Caco-2 (cell line): Measurements from ENCODE around the gene CACNA1A. TPM values are rescaled to one million over a fixed set of nuclear protein-coding genes. Genes with fewer than 3 reads are reported as not detected.

ENCODE experiments used
- BruUV-seq: library from RNA; stranded (reverse); fragments of 400-500 nt; replicated peaks from 2 replicates; lab custom pipeline; 2021; lab: Mats Ljungman, UMichigan
- CTCF ChIA-PET: fragments of 300-600 bp; sonication (Branson Sonifier 250); formaldehyde crosslinking; loops from one replicate; lab custom pipeline; 2022; ENCODE audit warnings: antibody characterized with exemption; lab: Charles Lee
- POLR2A ChIA-PET: fragments of 300-600 bp; sonication (Branson Sonifier 250); formaldehyde crosslinking; loops from one replicate; lab custom pipeline; 2022; ENCODE audit warnings: antibody characterized with exemption; lab: Charles Lee
- DNase-seq, 2 experiments: peaks; one replicate each; pipeline versions ENCODE4 v3.0.0 to v3.0.0-alpha.2; 2020 to 2022
- H3K27me3 ChIP-seq: replicated peaks from 2 replicates; pipeline ENCODE4 v1.6.0; 2011; ENCODE audit warnings: low read length; ENCODE audit not compliant: control insufficient read depth, insufficient read depth
- H3K36me3 ChIP-seq: 2 replicates; pipeline ENCODE4 v1.5.1; 2011; ENCODE audit warnings: low read length; ENCODE audit not compliant: control insufficient read depth, insufficient read depth
- H3K4me1 ChIP-seq: fragments of 250-450 bp; sonication (Bioruptor Pico); 2 replicates; pipeline ENCODE4 v1.5.1; 2020; ENCODE audit warnings: mild to moderate bottlenecking
- H3K4me3 ChIP-seq: 2 replicates; pipeline ENCODE4 v1.5.1; 2011; ENCODE audit warnings: low read depth, mild to moderate bottlenecking, control low read depth, low read length
- H3K9me3 ChIP-seq: fragments of 250-450 bp; sonication (Bioruptor Pico); 2 replicates; pipeline ENCODE4 v1.5.1; 2020; ENCODE audit warnings: mild to moderate bottlenecking, moderate library complexity
- H3K27ac Mint-ChIP-seq: one replicate; pipeline ENCODE4 v1.8.0; 2022; ENCODE audit warnings: mixed read lengths; ENCODE audit not compliant: unreplicated experiment
- H3K27me3 Mint-ChIP-seq: one replicate; pipeline ENCODE4 v1.8.0; 2022; ENCODE audit warnings: mixed read lengths; ENCODE audit not compliant: insufficient read depth, unreplicated experiment
- H3K36me3 Mint-ChIP-seq: one replicate; pipeline ENCODE4 v1.8.0; 2022; ENCODE audit warnings: mild to moderate bottlenecking, mixed read lengths; ENCODE audit not compliant: insufficient read depth, unreplicated experiment
- H3K4me1 Mint-ChIP-seq: one replicate; pipeline ENCODE4 v1.8.0; 2022; ENCODE audit warnings: low read depth, mixed read lengths; ENCODE audit not compliant: unreplicated experiment
- H3K4me3 Mint-ChIP-seq: one replicate; pipeline ENCODE4 v1.8.0; 2022; ENCODE audit warnings: mild to moderate bottlenecking, moderate library complexity, mixed read lengths; ENCODE audit not compliant: unreplicated experiment
- H3K9me3 Mint-ChIP-seq: one replicate; pipeline ENCODE4 v1.8.0; 2022; ENCODE audit warnings: mixed read lengths; ENCODE audit not compliant: unreplicated experiment
- intact Hi-C: fragments of 100-400 bp; cut with micrococcal nuclease; formaldehyde crosslinking; loops from one replicate; pipeline ENCODE4 v1.10.0; 2022; ENCODE audit not compliant: unreplicated experiment
- total RNA-seq: library from RNA; stranded (reverse); gene quantifications from 2 replicates; pipeline ENCODE4 v1.2.3, GENCODE V29; 2022
- TF ChIP-seq, protein P1 (sequence below), 2 experiments: fragments of 200-600 bp in 1 of 2; IDR thresholded peaks; 1 replicate in 1 of 2; 2 replicates in 1 of 2; pipeline versions ENCODE4 v1.5.1 to v1.8.0; 2011 to 2022; ENCODE audit warnings: antibody characterized with exemption in 1 of 2, control low read depth in 1 of 2, inconsistent platforms in 1 of 2, low read depth in 1 of 2, low read length in 1 of 2, mild to moderate bottlenecking in 1 of 2, moderate library complexity in 1 of 2; ENCODE audit not compliant: insufficient read depth in 1 of 2, severe bottlenecking in 1 of 2, unreplicated experiment in 1 of 2

Gene CACNA1A
- total RNA-seq, 1 experiment from 2014 or later, result not detected

DNA sequence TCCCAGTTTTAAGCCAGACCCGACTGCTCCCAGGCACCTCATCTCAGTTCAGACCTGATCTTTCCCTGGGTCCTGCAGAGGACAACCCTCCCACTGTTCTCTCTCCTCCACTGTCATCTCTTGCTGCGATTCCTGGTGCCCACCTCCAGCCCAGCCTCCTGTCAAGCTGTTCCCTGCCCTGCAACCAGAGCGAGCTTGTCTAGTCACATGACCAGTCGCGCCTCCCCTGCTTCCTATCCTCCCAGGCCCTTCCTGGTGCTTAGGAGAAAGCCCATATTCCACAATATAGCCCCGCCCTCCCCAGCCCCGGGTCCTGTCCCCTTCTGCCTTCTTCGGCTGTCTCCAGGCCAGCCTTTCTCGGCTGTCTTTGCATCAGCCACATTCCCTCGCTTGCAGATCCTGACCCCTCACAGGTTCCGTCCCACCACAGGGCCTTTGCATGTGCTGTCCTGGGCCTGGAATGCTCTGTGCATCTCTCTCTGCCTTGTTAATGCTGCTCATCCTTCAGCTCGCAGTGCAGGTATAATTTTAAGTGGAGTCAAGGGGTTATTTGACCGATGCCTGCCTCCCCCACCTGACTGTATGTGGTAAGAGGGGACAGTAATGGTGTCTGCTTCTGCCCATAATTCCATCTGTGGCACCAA is 267.3 kb downstream of the CACNA1A start:
- H3K27me3 ChIP-seq, result no peaks in the 10 kb centered on the region
- no peak overlapping the region for H3K4me3 ChIP-seq
- H3K27ac Mint-ChIP-seq, result no peak overlapping the region
- no peak for DNase-seq
- no peaks in the 10 kb centered on the region for H3K36me3 ChIP-seq
- POLR2A ChIA-PET, result no interaction called here
- no peaks in the 10 kb centered on the region for H3K4me1 ChIP-seq
- H3K9me3 Mint-ChIP-seq, result no peaks in the 10 kb centered on the region
- no TSS peak for BruUV-seq
- peaks cover 5% of the 10 kb centered on the region for H3K4me1 Mint-ChIP-seq
- CTCF ChIA-PET, result no interaction called here
- no peaks in the 10 kb centered on the region for H3K9me3 ChIP-seq
- H3K27me3 Mint-ChIP-seq, result peaks cover 10% of the 10 kb centered on the region
- intact Hi-C loops, result no loop called here
- no peaks in the 10 kb centered on the region for H3K36me3 Mint-ChIP-seq
- TF ChIP-seq, protein P1, sequence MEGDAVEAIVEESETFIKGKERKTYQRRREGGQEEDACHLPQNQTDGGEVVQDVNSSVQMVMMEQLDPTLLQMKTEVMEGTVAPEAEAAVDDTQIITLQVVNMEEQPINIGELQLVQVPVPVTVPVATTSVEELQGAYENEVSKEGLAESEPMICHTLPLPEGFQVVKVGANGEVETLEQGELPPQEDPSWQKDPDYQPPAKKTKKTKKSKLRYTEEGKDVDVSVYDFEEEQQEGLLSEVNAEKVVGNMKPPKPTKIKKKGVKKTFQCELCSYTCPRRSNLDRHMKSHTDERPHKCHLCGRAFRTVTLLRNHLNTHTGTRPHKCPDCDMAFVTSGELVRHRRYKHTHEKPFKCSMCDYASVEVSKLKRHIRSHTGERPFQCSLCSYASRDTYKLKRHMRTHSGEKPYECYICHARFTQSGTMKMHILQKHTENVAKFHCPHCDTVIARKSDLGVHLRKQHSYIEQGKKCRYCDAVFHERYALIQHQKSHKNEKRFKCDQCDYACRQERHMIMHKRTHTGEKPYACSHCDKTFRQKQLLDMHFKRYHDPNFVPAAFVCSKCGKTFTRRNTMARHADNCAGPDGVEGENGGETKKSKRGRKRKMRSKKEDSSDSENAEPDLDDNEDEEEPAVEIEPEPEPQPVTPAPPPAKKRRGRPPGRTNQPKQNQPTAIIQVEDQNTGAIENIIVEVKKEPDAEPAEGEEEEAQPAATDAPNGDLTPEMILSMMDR (IDR thresholded peaks at IDR 0.05; ENCODE audit: insufficient read depth in 1 of 2, low read depth in 1 of 2, low read length in 1 of 2, severe bottlenecking in 1 of 2, unreplicated experiment in 1 of 2), result no peak
- no peak overlapping the region for H3K4me3 Mint-ChIP-seq

- Histone ChIP-seq H3K4me3 (no peak overlapping the region), H3K27me3 (no peaks in the 10 kb centered on the region), H3K4me1 (no peaks in the 10 kb centered on the region), H3K9me3 (no peaks in the 10 kb centered on the region), H3K36me3 (no peaks in the 10 kb centered on the region)
- DNase-seq, result peak; percentile 64 to 70
- Mint-ChIP-seq H3K4me3 (no peak overlapping the region), H3K9me3 (no peaks in the 10 kb centered on the region), H3K4me1 (peaks cover 5% of the 10 kb centered on the region), H3K36me3 (no peaks in the 10 kb centered on the region), H3K27ac (no peak overlapping the region), H3K27me3 (peaks cover 17% of the 10 kb centered on the region)
- intact Hi-C loops, result loop anchor here (5.0 kb wide), 1 partner anchor 72 kb away; no protein-coding TSS in a partner anchor
- POLR2A ChIA-PET, result no interaction called here
- TF ChIP-seq, protein P1 (IDR thresholded peaks at IDR 0.05; ENCODE audit: insufficient read depth in 1 of 2, low read depth in 1 of 2, low read length in 1 of 2, severe bottlenecking in 1 of 2, unreplicated experiment in 1 of 2), result peak; percentile 78 to 85
- CTCF ChIA-PET, result no interaction called here
- BruUV-seq, result no TSS peak
These were observed 271.8 kb downstream of the CACNA1A start for GRCh38 chr19:13234518-13234917.

- TF ChIP-seq, protein P1 (IDR thresholded peaks at IDR 0.05; ENCODE audit: insufficient read depth in 1 of 2, low read depth in 1 of 2, low read length in 1 of 2, severe bottlenecking in 1 of 2, unreplicated experiment in 1 of 2), result no peak
- Histone ChIP-seq H3K36me3 (no peaks in the 10 kb centered on the region), H3K9me3 (no peaks in the 10 kb centered on the region), H3K4me1 (no peaks in the 10 kb centered on the region), H3K4me3 (no peak overlapping the region), H3K27me3 (no peaks in the 10 kb centered on the region)
- Mint-ChIP-seq H3K9me3 (no peaks in the 10 kb centered on the region), H3K27ac (no peak overlapping the region), H3K36me3 (no peaks in the 10 kb centered on the region), H3K4me1 (peaks cover 15% of the 10 kb centered on the region), H3K27me3 (peaks cover 22% of the 10 kb centered on the region), H3K4me3 (no peak overlapping the region)
- BruUV-seq, result no TSS peak
- CTCF ChIA-PET, result no interaction called here
- intact Hi-C loops, result loop anchor here (5.0 kb wide), 1 partner anchor 69 kb away; no protein-coding TSS in a partner anchor
- DNase-seq, result no peak
- POLR2A ChIA-PET, result no interaction called here
These were observed 274.6 kb downstream of the CACNA1A start for GRCh38 chr19:13231663-13232062.
